Regular cardiac myocyte (primary cell): Measurements from ENCODE around the gene GLG1. TPM values are rescaled to one million over a fixed set of nuclear protein-coding genes. Genes with fewer than 3 reads are reported as not detected.

Experiments used
- total RNA-seq: library from RNA; depleted of rRNA; stranded (reverse); fragments of >200 nt; gene quantifications from 2 replicates; pipeline ENCODE4 v1.2.3, GENCODE V29; 2014

Gene GLG1
- total RNA-seq, result 125 and 145 TPM in 2 replicates

DNA sequence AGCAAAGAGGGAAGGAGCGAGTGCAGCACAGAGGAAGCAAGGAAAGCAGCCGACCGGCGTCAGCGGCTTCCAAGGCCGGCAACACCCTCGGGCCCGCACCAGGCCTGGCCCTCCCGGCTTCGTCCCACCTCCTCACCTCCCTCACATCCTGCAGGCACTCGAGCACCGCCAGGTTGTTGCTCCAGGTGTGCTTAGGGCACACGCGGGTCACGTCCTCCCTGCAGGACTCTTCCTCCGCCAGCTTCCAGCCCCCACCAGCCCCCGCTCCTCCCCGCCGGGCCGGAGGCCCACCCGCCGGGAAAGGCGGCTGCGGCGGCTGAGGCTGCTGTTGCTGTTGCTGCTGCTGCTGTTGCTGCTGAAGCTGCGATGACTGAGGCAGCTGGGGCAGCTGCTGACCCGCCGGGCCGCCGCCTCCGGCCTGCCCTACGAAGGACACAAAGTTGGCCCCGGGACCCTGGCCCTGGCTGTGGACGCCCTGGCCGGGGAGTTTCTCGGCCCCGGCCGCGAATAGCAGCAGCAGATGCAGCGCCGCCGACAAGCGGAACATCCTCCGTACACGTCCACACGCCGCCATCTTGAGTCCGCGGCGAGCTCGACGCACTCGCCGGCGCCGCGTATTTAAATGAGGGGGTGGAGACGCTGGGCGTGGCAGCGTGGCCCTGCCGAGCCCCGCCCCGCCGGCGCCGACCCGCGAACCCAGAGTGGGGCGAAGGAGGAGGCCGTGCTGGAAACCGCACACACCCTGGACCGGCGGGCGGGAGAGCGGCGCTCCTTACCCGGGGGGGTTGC lies at the start of gene GLG1:
TSS of gene GLG1 (minus strand) at position 594 of the 789 bp plus-strand sequence. CDS start at position 574, 20 bp downstream.

DNA sequence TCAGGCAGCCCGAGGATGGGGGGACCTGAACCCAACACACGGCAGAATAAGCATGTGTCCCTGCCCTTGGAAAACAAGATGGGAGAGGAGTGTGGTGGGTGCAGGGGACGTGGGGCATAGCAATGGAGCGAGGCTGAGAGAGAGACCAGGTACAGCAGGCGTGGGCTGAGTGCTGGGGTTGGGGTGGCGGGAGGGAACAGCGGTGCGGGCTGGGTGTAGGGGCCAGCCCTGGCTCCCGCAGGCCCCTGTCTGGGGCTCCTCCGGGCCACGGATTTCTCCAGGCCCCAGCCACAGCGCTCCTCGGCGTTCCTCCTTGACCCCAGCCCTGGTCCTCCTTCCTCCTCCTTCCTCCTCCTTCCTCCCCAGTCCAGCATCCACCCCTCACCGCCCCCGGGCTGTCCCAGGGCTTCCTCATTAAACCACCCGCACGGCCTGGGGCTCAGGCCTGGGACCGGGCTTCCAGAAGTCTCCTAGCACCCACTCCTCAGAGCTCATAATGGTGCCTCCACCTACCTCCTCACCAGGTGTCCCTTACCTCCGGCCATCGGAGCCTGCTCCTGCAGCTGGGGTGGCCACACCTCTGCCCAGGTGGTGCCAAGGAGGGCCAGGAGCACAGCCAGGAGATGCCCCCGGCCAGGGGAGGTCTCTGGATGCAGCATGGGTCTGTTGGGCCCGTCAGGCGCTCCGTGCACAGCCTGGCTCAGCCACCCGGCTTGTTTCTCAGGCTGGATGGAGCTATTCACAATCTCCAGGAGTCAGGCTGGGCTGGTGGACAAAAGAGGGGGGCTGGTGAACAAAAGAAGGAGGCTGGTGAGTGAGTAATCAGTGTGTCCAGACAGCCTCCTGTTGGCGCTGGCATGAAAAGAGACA lies 186.1 kb downstream of the GLG1 start, which contains the start of gene CLEC18B:
TSS of gene CLEC18B (minus strand) at position 867 of the 870 bp plus-strand sequence. CDS start at position 659, 208 bp downstream.

Other genes with a start within 250 kb of the GLG1 start
- gene NPIPB15, start 230.8 kb downstream of the GLG1 start, total RNA-seq, result 0.19 TPM in 1 of 2 replicates, not detected in the other
- 0.38 and 0.56 TPM in 2 replicates for gene CLEC18B, start 185.6 kb downstream of the GLG1 start, total RNA-seq
- gene RFWD3, start 59.8 kb upstream of the GLG1 start, total RNA-seq, result 12.1 and 39.7 TPM in 2 replicates
- 11.6 and 25.9 TPM in 2 replicates for gene MLKL, start 93.7 kb upstream of the GLG1 start, total RNA-seq
- gene FA2H, start 167.7 kb upstream of the GLG1 start, total RNA-seq, result not detected in 2 replicates